GM12892 (cell line): ENCODE results near the gene COL6A2.

Experiments used
- DNase-seq: peaks from one replicate; pipeline ENCODE4 v3.0.0; 2011; ENCODE audit not compliant: insufficient read length
- FAIRE-seq: peaks from 2 replicates; lab custom pipeline; 2011; peaks lifted over from hg19 to GRCh38; lab: Jason Lieb, UNC
- POLR2A ChIP-seq: IDR thresholded peaks from 2 replicates; pipeline ENCODE4 v1.6.1; 2011; ENCODE audit warnings: low read depth, low read length, control low read depth
- POLR2AphosphoS5 ChIP-seq: IDR thresholded peaks from 2 replicates; pipeline ENCODE4 v1.6.1; 2011; ENCODE audit warnings: low read depth, low read length, control low read depth
- TAF1 ChIP-seq: IDR thresholded peaks from 2 replicates; pipeline ENCODE4 v1.6.1; 2011; ENCODE audit warnings: low read depth, mild to moderate bottlenecking, control low read depth, low read length, borderline replicate concordance

The COL6A2 gene

GRCh38 chr21:46128106-46128932, 30.4 kb downstream of the COL6A2 start:
- TF ChIP-seq POLR2A (no peak), POLR2AphosphoS5 (no peak), TAF1 (no peak)
- FAIRE-seq (no peak), DNase-seq (no peak)

- TF ChIP-seq POLR2A = no peak
- TF ChIP-seq POLR2AphosphoS5 = no peak
- no peak for TF ChIP-seq TAF1
These were observed 31.1 kb downstream of the COL6A2 start for GRCh38 chr21:46128933-46129571.

GRCh38 chr21:46129846-46130651, 32.1 kb downstream of the COL6A2 start:
- no peak for TF ChIP-seq TAF1
- TF ChIP-seq POLR2A = no peak
- no peak for TF ChIP-seq POLR2AphosphoS5
- DNase-seq (no peak), FAIRE-seq (no peak)

More at GRCh38 chr21:46128933-46129571, 31.1 kb downstream of the COL6A2 start:
- FAIRE-seq (no peak), DNase-seq (no peak)

GRCh38 chr21:46130831-46131587, 33.1 kb downstream of the COL6A2 start:
- FAIRE-seq = no peak
- no peak for TF ChIP-seq POLR2AphosphoS5
- no peak for TF ChIP-seq TAF1
- TF ChIP-seq POLR2A = no peak
- DNase-seq = no peak

GRCh38 chr21:46131588-46131837, 33.6 kb downstream of the COL6A2 start:
- FAIRE-seq = no peak
- TF ChIP-seq POLR2A = no peak
- TF ChIP-seq POLR2AphosphoS5 = no peak
- TF ChIP-seq TAF1 = no peak

GRCh38 chr21:46131838-46132651, 34.1 kb downstream of the COL6A2 start:
- DNase-seq (no peak), FAIRE-seq (no peak)
- TF ChIP-seq POLR2A = no peak
- no peak for TF ChIP-seq POLR2AphosphoS5
- no peak for TF ChIP-seq TAF1

More at GRCh38 chr21:46131588-46131837, 33.6 kb downstream of the COL6A2 start:
- DNase-seq = no peak

- DNase-seq (no peak), FAIRE-seq (no peak)
- TF ChIP-seq POLR2A (no peak), POLR2AphosphoS5 (no peak), TAF1 (no peak)
These were observed 38.0 kb downstream of the COL6A2 start for GRCh38 chr21:46135782-46136395.

- TF ChIP-seq POLR2A (no peak), POLR2AphosphoS5 (no peak), TAF1 (no peak)
- FAIRE-seq = no peak
- no peak for DNase-seq
These were observed 38.9 kb downstream of the COL6A2 start for GRCh38 chr21:46136739-46137349.

GRCh38 chr21:46137908-46138307, 40.0 kb downstream of the COL6A2 start:
- DNase-seq = no peak
- TF ChIP-seq POLR2A (no peak), POLR2AphosphoS5 (no peak), TAF1 (no peak)
- no peak for FAIRE-seq

- FAIRE-seq (no peak), DNase-seq (no peak)
- TF ChIP-seq TAF1 (no peak), POLR2A (no peak), POLR2AphosphoS5 (no peak)
These were observed 40.6 kb downstream of the COL6A2 start for GRCh38 chr21:46138383-46138970.
